CD14-positive monocyte (primary cell): Measurements from ENCODE around the gene PCYT2. TPM values are rescaled to one million over a fixed set of nuclear protein-coding genes. Genes with fewer than 3 reads are reported as not detected.
A peak's percentile ranks its signal among the peaks of the same experiment; 100 is the strongest.

ENCODE experiments used
- DNase-seq, 3 donors: peaks; one replicate each; pipeline ENCODE4 v3.0.0-alpha.2; 2011 to 2022
- H2AFZ ChIP-seq: 2 replicates; pipeline ENCODE4 v1.6.0; 2012; ENCODE audit warnings: mild to moderate bottlenecking, low read depth, low read length, inconsistent platforms; ENCODE audit not compliant: insufficient read depth, poor library complexity, severe bottlenecking
- H3K27ac ChIP-seq, 2 donors: 1 replicate in 1 of 2; 2 replicates in 1 of 2; pipeline ENCODE4 v1.5.1; 2012 to 2013; ENCODE audit warnings: low read length in 2 of 2, control low read depth in 1 of 2, inconsistent platforms in 1 of 2, low read depth in 1 of 2, mild to moderate bottlenecking in 1 of 2
- H3K27me3 ChIP-seq, 2 donors: one replicate each; pipeline versions ENCODE4 v1.6.0 to v1.6.1; 2011 to 2013; ENCODE audit warnings: low read length in 2 of 2; ENCODE audit not compliant: control insufficient read depth in 2 of 2, insufficient read depth in 2 of 2
- H3K36me3 ChIP-seq, 2 donors: replicated peaks in 1 of 2; 1 replicate in 1 of 2; 2 replicates in 1 of 2; pipeline versions ENCODE4 v1.5.1 to v1.6.1; 2012 to 2013; ENCODE audit warnings: low read length in 2 of 2, control low read depth in 1 of 2, inconsistent platforms in 1 of 2, mild to moderate bottlenecking in 1 of 2; ENCODE audit not compliant: insufficient read depth in 2 of 2, control insufficient read depth in 1 of 2
- H3K4me1 ChIP-seq, 2 donors: 1 replicate in 1 of 2; 2 replicates in 1 of 2; pipeline versions ENCODE4 v1.5.1 to v1.6.1; 2012 to 2013; ENCODE audit warnings: low read length in 2 of 2, control low read depth in 1 of 2, inconsistent platforms in 1 of 2, mild to moderate bottlenecking in 1 of 2, moderate library complexity in 1 of 2; ENCODE audit not compliant: insufficient read depth in 2 of 2, control insufficient read depth in 1 of 2
- H3K4me2 ChIP-seq: replicated peaks from 2 replicates; pipeline ENCODE3; 2012; ENCODE audit warnings: low read length, moderate library complexity, mild to moderate bottlenecking; ENCODE audit not compliant: poor library complexity, severe bottlenecking; ENCODE audit errors: extremely low read depth
- H3K4me3 ChIP-seq, 3 experiments: fragments of 200-600 bp in 1 of 3; sonication (generic) in 1 of 3; replicated peaks in 1 of 3; 1 replicate in 2 of 3; 2 replicates in 1 of 3; pipeline ENCODE4 v1.5.1; 2011 to 2013; ENCODE audit warnings: low read length in 3 of 3, mild to moderate bottlenecking in 3 of 3, control low read depth in 2 of 3, low read depth in 2 of 3, inconsistent platforms in 1 of 3, moderate library complexity in 1 of 3
- H3K79me2 ChIP-seq: 2 replicates; pipeline ENCODE4 v1.6.0; 2012; ENCODE audit warnings: mild to moderate bottlenecking, control low read depth, inconsistent platforms, low read length, moderate library complexity; ENCODE audit not compliant: insufficient read depth
- H3K9ac ChIP-seq: 2 replicates; pipeline ENCODE4 v1.6.0; 2017; ENCODE audit warnings: low read length, mild to moderate bottlenecking; ENCODE audit not compliant: insufficient read depth, poor library complexity, severe bottlenecking
- H3K9me3 ChIP-seq, 2 donors: replicated peaks in 1 of 2; 1 replicate in 1 of 2; 2 replicates in 1 of 2; pipeline versions ENCODE4 v1.5.1 to v1.6.1; 2012 to 2013; ENCODE audit warnings: low read length in 2 of 2, control low read depth in 1 of 2; ENCODE audit not compliant: control insufficient read depth in 1 of 2, insufficient read depth in 1 of 2
- H4K20me1 ChIP-seq: 2 replicates; pipeline ENCODE4 v1.6.0; 2012; ENCODE audit warnings: mild to moderate bottlenecking, low read length, control low read depth, moderate library complexity; ENCODE audit not compliant: insufficient read depth
- H3K27ac Mint-ChIP-seq, 7 donors: one replicate each; pipeline ENCODE4 v1.8.0; 2020; ENCODE audit warnings: mild to moderate bottlenecking in 7 of 7, mixed read lengths in 7 of 7, moderate library complexity in 6 of 7, inconsistent platforms in 2 of 7
- H3K27me3 Mint-ChIP-seq, 3 donors: one replicate each; pipeline ENCODE4 v1.8.0; 2021 to 2022; ENCODE audit warnings: low read depth in 3 of 3, mild to moderate bottlenecking in 3 of 3, mixed read lengths in 3 of 3, moderate library complexity in 3 of 3, inconsistent platforms in 1 of 3
- H3K36me3 Mint-ChIP-seq, 2 donors: one replicate each; pipeline ENCODE4 v1.8.0; 2020; ENCODE audit warnings: mixed read lengths in 2 of 2, inconsistent platforms in 1 of 2, mild to moderate bottlenecking in 1 of 2
- H3K4me1 Mint-ChIP-seq: one replicate; pipeline ENCODE4 v1.8.0; 2020; ENCODE audit warnings: mild to moderate bottlenecking, mixed read lengths
- H3K4me3 Mint-ChIP-seq, 2 donors: one replicate each; pipeline ENCODE4 v1.8.0; 2020; ENCODE audit warnings: mild to moderate bottlenecking in 2 of 2, mixed read lengths in 2 of 2, moderate library complexity in 1 of 2
- H3K9me3 Mint-ChIP-seq, 7 donors: one replicate each; pipeline ENCODE4 v1.8.0; 2020 to 2022; ENCODE audit warnings: mixed read lengths in 7 of 7, mild to moderate bottlenecking in 6 of 7, moderate library complexity in 6 of 7, inconsistent platforms in 2 of 7
- CTCF ChIP-seq: fragments of 200-600 bp; IDR thresholded peaks from one replicate; pipeline ENCODE4 v1.8.0; 2022; ENCODE audit warnings: antibody characterized with exemption, mild to moderate bottlenecking
- WGBS: methylation state at CpG from one replicate; pipeline ENCODE4 v1.1.5; 2013; ENCODE audit warnings: missing lambda C conversion rate; ENCODE audit not compliant: insufficient coverage; 5-methylcytosine and 5-hydroxymethylcytosine counted together
- intact Hi-C, 2 donors: fragments of 100-400 bp; cut with micrococcal nuclease; formaldehyde crosslinking; loops; one replicate each; pipeline versions ENCODE4 v1.15.0 to v1.15.1; 2023
- polyA plus RNA-seq, 3 donors: library from polyadenylated mRNA; depleted of rRNA in 1 of 3; unstranded in 2 of 3; stranded (reverse) in 1 of 3; fragments of 300-500 nt in 2 of 3; fragments of >200 nt in 1 of 3; fragmentation: Illumina TruSeq in 2 of 3; gene quantifications; 1 replicate in 2 of 3; 2 replicates in 1 of 3; pipeline ENCODE4 v1.2.3, GENCODE V29; 2012 to 2021

The PCYT2 gene
- polyA plus RNA-seq, 3 donors = 10.7 to 14.5 (median 11.0) TPM

- no peaks in the 10 kb centered on the region for H3K27me3 ChIP-seq
- peak overlapping the region in 4 of 7 donors; percentile 31 to 83 (median 52) for H3K27ac Mint-ChIP-seq
- H3K27ac ChIP-seq = no peak overlapping the region
- H3K9me3 ChIP-seq = no peaks in the 10 kb centered on the region
- H3K4me3 ChIP-seq = no peak overlapping the region
- no peak overlapping the region for H3K4me2 ChIP-seq
- 91% methylated on average over 12 of the region's 29 CpGs for WGBS
- no peak overlapping the region for H3K4me3 Mint-ChIP-seq
- H3K9ac ChIP-seq = no peak overlapping the region
- peaks cover 0 to 3% (median 2%) of the 10 kb centered on the region in 3 donors for H3K27me3 Mint-ChIP-seq
- H3K4me1 Mint-ChIP-seq = peaks cover 26% of the 10 kb centered on the region
- intact Hi-C loops = loop anchor here in 1 of 2 donors (5.0 kb wide), 1 partner anchor 33 kb away; no protein-coding TSS in a partner anchor
- H3K4me1 ChIP-seq = peaks cover 22 to 25% of the 10 kb centered on the region in 2 donors
- H4K20me1 ChIP-seq = peaks cover 92% of the 10 kb centered on the region
- peaks cover 63 to 88% of the 10 kb centered on the region in 2 donors for H3K36me3 Mint-ChIP-seq
- H3K36me3 ChIP-seq = peaks cover 68 to 90% of the 10 kb centered on the region in 2 donors
- TF ChIP-seq CTCF = no peak
- H3K79me2 ChIP-seq = peaks cover 96% of the 10 kb centered on the region
- no peak overlapping the region for H2AFZ ChIP-seq
- no peak for DNase-seq
- H3K9me3 Mint-ChIP-seq = peaks cover 0 to under 1% (median 0%) of the 10 kb centered on the region in 7 donors
Measured at GRCh38 chr17:81854974-81855774, 56.0 kb downstream of the PCYT2 start.

- Histone ChIP-seq H3K27me3 (no peaks in the 10 kb centered on the region), H2AFZ (no peak overlapping the region), H3K4me3 (no peak overlapping the region), H3K4me2 (no peak overlapping the region), H3K79me2 (peaks cover 72% of the 10 kb centered on the region), H3K36me3 (peaks cover 75 to 81% of the 10 kb centered on the region in 2 donors), H3K4me1 (no peaks in the 10 kb centered on the region), H3K9me3 (no peaks in the 10 kb centered on the region), H4K20me1 (peaks cover 69% of the 10 kb centered on the region), H3K27ac (no peak overlapping the region), H3K9ac (no peak overlapping the region)
- Mint-ChIP-seq H3K4me3 (no peak overlapping the region), H3K36me3 (peaks cover 51 to 91% of the 10 kb centered on the region in 2 donors), H3K4me1 (peaks cover 2% of the 10 kb centered on the region), H3K27ac (peak overlapping the region in 2 of 7 donors; percentile 17 to 72), H3K27me3 (peaks cover 0 to 3% (median 2%) of the 10 kb centered on the region in 3 donors), H3K9me3 (peaks cover 0 to 2% (median 0%) of the 10 kb centered on the region in 7 donors)
- 93% methylated on average over 12 of the region's 12 CpGs for WGBS
- no peak for DNase-seq
- intact Hi-C loops = no loop called here
- no peak for TF ChIP-seq CTCF
Measured at GRCh38 chr17:81852237-81852636, 59.0 kb downstream of the PCYT2 start.
